Liver (tissue), 3 donors: ENCODE measurements around the gene ADGRF1.

Experiments used
- EGR1 ChIP-seq, 2 donors: IDR thresholded peaks; 2 replicates each; pipeline ENCODE4 v1.6.1; 2016 to 2018; ENCODE audit warnings: antibody characterized with exemption in 2 of 2, low read depth in 2 of 2
- GABPA ChIP-seq, 2 donors: IDR thresholded peaks in 1 of 2; conservative IDR thresholded peaks in 1 of 2; 2 replicates each; pipeline ENCODE4 v1.6.1; 2016; ENCODE audit warnings: antibody characterized with exemption in 2 of 2, mild to moderate bottlenecking in 1 of 2, moderate library complexity in 1 of 2
- HNF4G ChIP-seq: IDR thresholded peaks from 2 replicates; pipeline ENCODE4 v1.6.1; 2016; ENCODE audit warnings: antibody characterized with exemption
- JUND ChIP-seq, 2 donors: IDR thresholded peaks; 2 replicates each; pipeline ENCODE4 v1.6.1; 2016; ENCODE audit warnings: antibody characterized with exemption in 2 of 2
- NR2F2 ChIP-seq: IDR thresholded peaks from 2 replicates; pipeline ENCODE4 v1.6.1; 2016; ENCODE audit warnings: antibody characterized with exemption
- RAD21 ChIP-seq, 2 donors: IDR thresholded peaks; 2 replicates each; pipeline ENCODE4 v1.6.1; 2016; ENCODE audit warnings: antibody characterized with exemption in 2 of 2, mild to moderate bottlenecking in 2 of 2
- SP1 ChIP-seq: IDR thresholded peaks from 2 replicates; pipeline ENCODE4 v1.6.1; 2018; ENCODE audit warnings: antibody characterized with exemption, mild to moderate bottlenecking
- TAF1 ChIP-seq: conservative IDR thresholded peaks from 2 replicates; pipeline ENCODE4 v1.6.1; 2016; ENCODE audit warnings: antibody characterized with exemption, mild to moderate bottlenecking
- YY1 ChIP-seq: IDR thresholded peaks from 2 replicates; pipeline ENCODE4 v1.6.1; 2016; ENCODE audit warnings: antibody characterized with exemption, mild to moderate bottlenecking
- TF ChIP-seq, protein P1 (sequence below): IDR thresholded peaks from 2 replicates; pipeline ENCODE4 v1.6.1; 2016; ENCODE audit warnings: antibody characterized with exemption, mild to moderate bottlenecking
- TF ChIP-seq, protein P2 (sequence below): fragments of 150-350 bp; IDR thresholded peaks from 2 replicates; pipeline ENCODE4 v1.5.1; 2017; ENCODE audit warnings: improper control_type of control experiment, low read depth, low read length; ENCODE audit not compliant: missing input control
- TF ChIP-seq, protein P3 (sequence below): IDR thresholded peaks from 2 replicates; pipeline ENCODE4 v1.6.1; 2016; ENCODE audit warnings: antibody characterized with exemption
- donor health status: healthy.
- donor health status: healthy.

DNA sequence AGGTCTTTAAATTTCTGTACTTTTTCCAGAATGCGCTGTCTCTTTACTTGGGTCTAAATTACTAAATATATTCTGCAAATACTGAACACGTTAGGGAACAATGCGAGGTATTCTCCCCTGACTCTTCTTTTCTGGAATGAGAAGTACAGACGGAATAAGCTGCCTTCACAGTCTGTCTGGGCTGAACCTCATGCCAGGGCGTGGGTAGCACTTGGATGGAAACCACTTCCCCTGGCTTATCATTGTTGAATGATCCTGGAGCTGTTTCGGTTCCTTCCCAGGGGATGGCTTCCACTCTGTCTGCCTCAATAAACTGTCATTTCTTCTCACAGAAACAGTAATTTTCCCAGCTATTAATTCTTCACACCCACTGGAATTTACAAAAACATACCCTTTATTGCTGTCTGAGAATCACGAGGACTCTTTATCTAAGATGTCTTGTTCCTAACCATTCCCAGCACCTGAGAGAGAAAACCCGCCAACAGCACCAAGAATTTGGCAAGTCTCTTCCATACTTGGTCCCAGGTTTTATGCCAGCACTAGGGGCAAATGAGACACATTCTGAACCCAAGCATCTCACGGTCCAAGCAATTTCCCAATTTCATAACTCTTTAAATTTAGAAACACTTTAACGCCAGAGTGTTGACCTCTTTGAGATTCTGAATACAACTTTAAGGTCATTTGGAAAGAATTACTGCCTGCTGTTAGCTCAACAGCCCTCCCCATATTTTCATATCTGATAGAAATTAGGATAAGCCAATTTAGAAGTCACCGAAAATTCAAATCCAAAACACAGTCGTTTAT is 77.2 kb downstream of the ADGRF1 start:
- TF ChIP-seq SP1 (no peak), GABPA (IDR thresholded peaks at IDR 0.05 in 1 of 2, conservative IDR thresholded peaks at IDR 0.05 in 1 of 2) (no peak), TAF1 (no peak), YY1 (no peak), JUND (IDR thresholded peaks at IDR 0.05) (no peak), NR2F2 (no peak), EGR1 (IDR thresholded peaks at IDR 0.05; ENCODE audit: low read depth in 2 of 2) (no peak), RAD21 (IDR thresholded peaks at IDR 0.05) (no peak), HNF4G (no peak)
- TF ChIP-seq, protein P1, sequence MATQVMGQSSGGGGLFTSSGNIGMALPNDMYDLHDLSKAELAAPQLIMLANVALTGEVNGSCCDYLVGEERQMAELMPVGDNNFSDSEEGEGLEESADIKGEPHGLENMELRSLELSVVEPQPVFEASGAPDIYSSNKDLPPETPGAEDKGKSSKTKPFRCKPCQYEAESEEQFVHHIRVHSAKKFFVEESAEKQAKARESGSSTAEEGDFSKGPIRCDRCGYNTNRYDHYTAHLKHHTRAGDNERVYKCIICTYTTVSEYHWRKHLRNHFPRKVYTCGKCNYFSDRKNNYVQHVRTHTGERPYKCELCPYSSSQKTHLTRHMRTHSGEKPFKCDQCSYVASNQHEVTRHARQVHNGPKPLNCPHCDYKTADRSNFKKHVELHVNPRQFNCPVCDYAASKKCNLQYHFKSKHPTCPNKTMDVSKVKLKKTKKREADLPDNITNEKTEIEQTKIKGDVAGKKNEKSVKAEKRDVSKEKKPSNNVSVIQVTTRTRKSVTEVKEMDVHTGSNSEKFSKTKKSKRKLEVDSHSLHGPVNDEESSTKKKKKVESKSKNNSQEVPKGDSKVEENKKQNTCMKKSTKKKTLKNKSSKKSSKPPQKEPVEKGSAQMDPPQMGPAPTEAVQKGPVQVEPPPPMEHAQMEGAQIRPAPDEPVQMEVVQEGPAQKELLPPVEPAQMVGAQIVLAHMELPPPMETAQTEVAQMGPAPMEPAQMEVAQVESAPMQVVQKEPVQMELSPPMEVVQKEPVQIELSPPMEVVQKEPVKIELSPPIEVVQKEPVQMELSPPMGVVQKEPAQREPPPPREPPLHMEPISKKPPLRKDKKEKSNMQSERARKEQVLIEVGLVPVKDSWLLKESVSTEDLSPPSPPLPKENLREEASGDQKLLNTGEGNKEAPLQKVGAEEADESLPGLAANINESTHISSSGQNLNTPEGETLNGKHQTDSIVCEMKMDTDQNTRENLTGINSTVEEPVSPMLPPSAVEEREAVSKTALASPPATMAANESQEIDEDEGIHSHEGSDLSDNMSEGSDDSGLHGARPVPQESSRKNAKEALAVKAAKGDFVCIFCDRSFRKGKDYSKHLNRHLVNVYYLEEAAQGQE, result no peak
- TF ChIP-seq, protein P2, sequence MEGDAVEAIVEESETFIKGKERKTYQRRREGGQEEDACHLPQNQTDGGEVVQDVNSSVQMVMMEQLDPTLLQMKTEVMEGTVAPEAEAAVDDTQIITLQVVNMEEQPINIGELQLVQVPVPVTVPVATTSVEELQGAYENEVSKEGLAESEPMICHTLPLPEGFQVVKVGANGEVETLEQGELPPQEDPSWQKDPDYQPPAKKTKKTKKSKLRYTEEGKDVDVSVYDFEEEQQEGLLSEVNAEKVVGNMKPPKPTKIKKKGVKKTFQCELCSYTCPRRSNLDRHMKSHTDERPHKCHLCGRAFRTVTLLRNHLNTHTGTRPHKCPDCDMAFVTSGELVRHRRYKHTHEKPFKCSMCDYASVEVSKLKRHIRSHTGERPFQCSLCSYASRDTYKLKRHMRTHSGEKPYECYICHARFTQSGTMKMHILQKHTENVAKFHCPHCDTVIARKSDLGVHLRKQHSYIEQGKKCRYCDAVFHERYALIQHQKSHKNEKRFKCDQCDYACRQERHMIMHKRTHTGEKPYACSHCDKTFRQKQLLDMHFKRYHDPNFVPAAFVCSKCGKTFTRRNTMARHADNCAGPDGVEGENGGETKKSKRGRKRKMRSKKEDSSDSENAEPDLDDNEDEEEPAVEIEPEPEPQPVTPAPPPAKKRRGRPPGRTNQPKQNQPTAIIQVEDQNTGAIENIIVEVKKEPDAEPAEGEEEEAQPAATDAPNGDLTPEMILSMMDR, result no peak
- TF ChIP-seq, protein P3, sequence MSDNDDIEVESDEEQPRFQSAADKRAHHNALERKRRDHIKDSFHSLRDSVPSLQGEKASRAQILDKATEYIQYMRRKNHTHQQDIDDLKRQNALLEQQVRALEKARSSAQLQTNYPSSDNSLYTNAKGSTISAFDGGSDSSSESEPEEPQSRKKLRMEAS, result no peak
